Measurements from ENCODE around the gene CELSR1.
"Not testable (repeated sequence)": the region's sequence is repeated elsewhere in the genome, so short reads cannot be mapped to it uniquely, and the experiment has no call there.

The CELSR1 gene

GRCh38 chr22:46338636-46339035 lies 198.8 kb downstream of the CELSR1 start:
- DNase-seq = no peak

- no peak for DNase-seq
These were observed 199.6 kb downstream of the CELSR1 start for GRCh38 chr22:46337870-46338269.

- DNase-seq = peak in 1 of 2 experiments; percentile 42
These were observed 201.0 kb downstream of the CELSR1 start for GRCh38 chr22:46336119-46337078.

DNA sequence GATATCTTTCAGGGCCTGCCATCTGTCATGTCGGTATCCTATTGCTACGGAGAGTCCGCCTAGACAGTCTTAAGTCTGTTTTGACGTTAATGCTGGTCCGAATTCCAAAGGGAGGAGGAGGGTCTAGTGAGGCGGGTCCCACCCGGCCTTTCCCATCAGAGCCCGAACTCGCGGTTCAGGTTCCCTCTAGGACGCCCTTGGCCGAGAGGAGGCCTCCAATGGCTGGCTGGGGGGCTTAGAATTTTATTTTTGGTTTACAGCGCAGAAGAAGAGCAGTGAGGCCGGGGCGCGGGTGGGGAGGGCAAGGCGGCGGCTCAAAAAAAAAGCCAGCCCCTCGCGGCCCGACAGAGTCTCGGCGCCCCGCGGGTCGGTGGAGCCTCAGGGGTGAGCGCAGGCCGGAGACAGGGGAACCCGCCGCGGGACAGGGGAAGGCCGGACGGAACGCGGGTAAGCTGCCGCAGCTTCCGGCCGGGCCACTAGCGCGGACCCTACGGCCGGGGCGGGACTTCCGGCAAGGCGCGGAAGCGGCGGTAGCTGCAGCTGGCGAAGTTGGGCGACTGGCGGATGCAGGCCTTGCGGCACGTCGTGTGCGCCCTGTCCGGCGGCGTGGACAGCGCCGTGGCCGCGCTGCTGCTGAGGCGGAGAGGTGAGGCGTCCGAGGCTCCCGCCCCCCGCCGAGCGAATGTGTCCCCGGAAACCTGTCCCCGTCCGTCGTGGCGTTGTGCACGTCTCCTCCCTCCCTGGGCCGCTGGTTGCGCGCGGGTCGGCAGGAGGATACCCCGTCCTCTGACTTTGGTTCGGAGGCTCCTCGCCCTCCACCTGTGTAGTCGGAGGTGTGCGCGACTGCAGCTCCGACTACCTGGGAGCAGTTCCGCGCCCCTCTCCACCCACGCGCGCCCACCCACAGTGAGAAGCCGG lies 202.0 kb downstream of the CELSR1 start, which contains the start of gene TRMU:
TRMU (plus strand) TSS at position 514 of the 918 bp plus-strand sequence; CDS start at position 565, 51 bp downstream.
- DNase-seq = peak; percentile 65 to 76

GRCh38 chr22:46331496-46331895 lies 205.9 kb downstream of the CELSR1 start:
- DNase-seq = no peak

DNA sequence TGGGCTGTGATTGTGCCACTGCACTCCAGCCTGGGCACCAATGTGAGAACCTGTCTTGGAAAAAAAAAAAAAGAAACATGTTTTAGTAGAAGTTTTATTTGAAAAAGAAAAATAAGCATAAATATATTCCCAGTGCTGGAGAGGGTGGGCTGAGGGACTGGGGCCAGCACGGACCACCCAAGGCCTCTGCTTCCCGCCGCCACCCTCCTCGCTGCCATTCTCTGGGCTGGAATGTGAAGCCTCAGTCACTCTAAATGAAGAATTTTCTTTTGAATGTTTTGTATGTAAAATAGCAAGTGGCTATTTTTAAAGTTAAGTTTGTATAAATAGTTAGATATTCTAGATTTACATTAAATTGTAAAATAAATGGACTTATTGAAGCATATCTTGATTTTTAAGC lies 207.0 kb downstream of the CELSR1 start:
- DNase-seq = no peak

- no peak for DNase-seq
These were observed 207.8 kb downstream of the CELSR1 start for GRCh38 chr22:46329616-46330015.

- no peak for DNase-seq
These were observed 208.6 kb downstream of the CELSR1 start for GRCh38 chr22:46328797-46329196.

GRCh38 chr22:46327691-46328465 lies 209.5 kb downstream of the CELSR1 start:
- DNase-seq = no peak

DNA sequence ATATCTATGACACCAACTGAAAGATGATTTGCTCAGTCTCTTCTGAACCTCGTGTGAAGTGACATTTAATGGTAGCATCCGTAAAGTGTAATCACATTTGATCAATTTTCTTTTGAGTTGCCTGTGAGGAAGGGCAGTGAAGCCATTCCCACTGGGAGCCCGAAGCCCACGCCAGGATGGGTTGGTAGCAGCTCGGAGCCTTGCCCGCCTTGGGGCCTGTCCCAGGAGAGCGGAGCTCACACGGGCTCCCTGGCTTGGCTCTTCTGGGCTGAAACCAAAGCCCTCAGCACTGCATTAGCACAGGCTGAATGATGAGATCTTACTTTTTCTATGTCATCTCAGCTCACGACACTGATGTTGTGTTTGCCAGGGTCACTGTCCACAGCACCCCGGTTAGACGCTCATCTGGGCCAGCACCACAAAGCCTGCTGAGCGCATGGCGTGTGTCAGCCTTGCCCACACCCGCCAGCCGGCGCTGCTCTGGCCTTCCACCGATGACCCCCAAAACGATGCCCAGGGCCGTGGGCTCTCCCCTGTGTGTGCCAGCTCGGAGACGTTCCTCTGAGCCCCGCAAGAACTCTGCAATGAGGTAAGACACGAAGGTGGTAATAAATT lies 211.2 kb downstream of the CELSR1 start:
- DNase-seq = no peak

- no peak for DNase-seq
These were observed 214.3 kb downstream of the CELSR1 start for GRCh38 chr22:46323162-46323561.

GRCh38 chr22:46322711-46323110 lies 214.7 kb downstream of the CELSR1 start:
- no peak for DNase-seq

DNA sequence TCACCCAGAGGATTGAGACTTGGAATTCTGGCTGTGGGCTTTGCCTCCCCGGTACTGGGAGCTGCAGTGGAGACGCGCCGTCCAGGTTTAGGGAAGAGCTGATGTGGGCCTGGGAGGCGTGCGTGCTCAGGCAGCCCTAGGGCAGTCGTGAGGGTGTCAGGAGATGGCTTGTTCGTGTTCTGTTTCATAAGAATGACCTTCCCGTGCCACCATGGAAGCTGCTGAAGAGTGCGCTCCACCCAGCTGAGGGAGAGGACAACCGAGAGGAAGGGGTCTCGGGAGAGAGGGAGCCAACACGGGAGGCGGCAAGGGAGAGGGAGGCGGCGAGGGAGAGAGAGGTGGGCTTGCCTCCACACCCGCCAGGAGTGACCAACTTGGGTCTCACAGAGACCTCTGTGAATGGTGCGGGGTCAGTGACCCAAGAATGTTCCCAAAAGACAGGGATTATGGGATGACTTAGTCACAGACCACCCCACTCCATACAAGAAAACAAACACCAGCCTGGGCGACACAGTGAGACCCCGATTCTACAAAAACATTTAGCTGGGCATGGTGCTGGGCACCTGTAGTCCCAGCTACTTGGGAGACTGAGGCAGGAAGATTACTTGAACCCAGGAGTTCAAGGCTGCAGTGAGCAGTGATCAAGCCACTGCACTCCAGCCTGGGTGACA lies 216.6 kb downstream of the CELSR1 start:
- no peak for DNase-seq

- no peak for DNase-seq
These were observed 217.2 kb downstream of the CELSR1 start for GRCh38 chr22:46320166-46320710.

DNA sequence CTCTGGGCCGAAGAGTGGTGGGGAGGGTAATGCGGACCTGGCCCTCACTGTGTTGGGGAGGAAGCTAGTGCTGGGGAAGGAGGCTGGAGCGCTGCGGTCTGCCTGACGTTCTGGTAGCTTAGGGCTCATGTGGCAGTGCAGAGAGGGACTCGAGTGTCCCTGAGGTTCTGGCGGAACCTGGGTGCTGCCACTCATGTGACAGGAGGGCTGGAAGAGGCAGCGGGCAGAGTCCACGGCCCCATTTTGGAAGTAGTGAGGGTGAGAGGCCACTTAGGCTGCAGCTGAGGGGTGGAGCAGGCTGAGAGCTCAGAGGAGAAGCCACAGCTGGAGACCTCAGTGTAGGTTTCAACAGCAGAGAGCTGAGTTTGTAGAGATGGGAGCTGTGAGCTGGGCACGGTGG lies 218.1 kb downstream of the CELSR1 start:
- DNase-seq = no peak

- DNase-seq = no peak
These were observed 218.8 kb downstream of the CELSR1 start for GRCh38 chr22:46318576-46318975.

DNA sequence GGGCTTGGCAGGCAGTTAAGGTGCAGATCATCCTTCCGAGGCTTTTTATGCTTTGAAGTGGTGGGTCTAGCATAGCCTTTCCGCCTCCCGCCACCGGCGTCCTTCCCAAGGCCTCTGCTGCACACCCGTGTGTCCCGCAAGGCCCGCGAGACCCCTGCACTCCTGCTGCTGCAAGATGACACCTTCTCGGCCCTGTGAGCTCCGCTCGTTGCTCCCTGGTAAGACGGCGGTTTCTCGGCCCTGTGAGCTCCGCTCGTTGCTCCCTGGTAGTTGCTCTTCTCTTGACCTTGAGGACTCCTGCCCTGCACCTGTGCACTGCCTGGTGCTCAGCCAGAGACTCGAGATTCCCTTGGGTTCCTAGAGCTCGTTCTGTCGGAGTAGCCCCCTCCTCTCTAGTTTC lies 219.8 kb downstream of the CELSR1 start:
- no peak for DNase-seq

- DNase-seq = no peak
These were observed 221.4 kb downstream of the CELSR1 start for GRCh38 chr22:46315976-46316375.

DNA sequence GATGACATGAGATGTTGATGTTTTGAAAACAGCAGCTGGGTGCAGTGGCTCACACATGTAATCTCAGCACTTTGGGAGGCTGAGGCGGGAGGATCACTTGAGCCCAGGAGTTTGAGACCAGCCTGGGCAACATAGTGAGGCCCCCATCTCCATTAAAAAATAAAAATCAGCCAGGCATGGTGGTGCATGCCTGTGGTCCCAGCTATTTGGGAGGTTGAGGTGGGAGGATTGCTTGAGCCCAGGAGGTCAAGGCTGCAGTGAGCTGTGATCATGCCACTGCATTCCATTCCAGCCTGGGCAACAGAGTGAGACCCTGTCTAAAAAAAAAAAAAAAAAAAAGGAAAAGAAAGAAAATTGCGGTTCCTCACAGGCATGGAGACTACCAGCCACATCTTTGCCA lies 224.6 kb downstream of the CELSR1 start:
- not testable (repeated sequence) for DNase-seq

- no peak for DNase-seq
These were observed 225.4 kb downstream of the CELSR1 start for GRCh38 chr22:46312056-46312455.

Data from NCI-H2081 (cell line).